ENCODE measurements around the gene ELK1. TPM values are rescaled to one million over a fixed set of nuclear protein-coding genes. Genes with fewer than 3 reads are reported as not detected.

Gene ELK1
- total and polyA plus RNA-seq, 2 of the 8 experiments (the other 6 are each of a cell fraction or from before 2014, with no cell fraction given) = 31.9 to 42.2 TPM

GRCh38 chrX:47619486-47620302, 30.7 kb downstream of the ELK1 start, which contains the start of gene SYN1:
Gene SYN1 (minus strand): TSS chrX:47619857. CDS start chrX:47619728, 129 bp downstream.
- 0% methylated on average over 1 of the region's 88 CpGs; no CpG with 5 or more reads in 1 of the 2 experiments for WGBS, 2 experiments (ENCODE audit: extremely low coverage in 1 of 2, insufficient coverage in 1 of 2, insufficient read length in 1 of 2, insufficient replicate concordance in 2 of 2, low coverage in 1 of 2, low lambda C conversion rate in 2 of 2, missing lambda C conversion rate in 1 of 2)
- no peaks in the 10 kb centered on the region for H3K79me1 ChIP-seq (ENCODE audit: low read depth, low read length)
- H4K8ac ChIP-seq (ENCODE audit: extremely low read depth, insufficient read depth, low read length) = no peak within 1 kb of the TSS
- H3K79me2 ChIP-seq (ENCODE audit: control insufficient read depth in 1 of 2, insufficient read depth in 2 of 2, low read length in 2 of 2) = no peaks in the 10 kb centered on the region
- H3K4ac ChIP-seq (replicated peaks; ENCODE audit: insufficient read length, low read depth, low read length) = no peak within 1 kb of the TSS
- no peak within 1 kb of the TSS for H3K18ac ChIP-seq (ENCODE audit: extremely low read depth, low read length)
- no peak for FAIRE-seq
- H3K14ac ChIP-seq (ENCODE audit: insufficient read length) = no peak within 1 kb of the TSS
- no peak within 1 kb of the TSS for H2AK5ac ChIP-seq (ENCODE audit: low read depth, low read length)
- H3K27ac ChIP-seq (ENCODE audit: low read depth, low read length) = no peak within 1 kb of the TSS; the same call in 1 of the 2 replicates
- H2AFZ ChIP-seq (ENCODE audit: low read length) = no peak within 1 kb of the TSS
- no peaks in the 10 kb centered on the region for H3K27me3 ChIP-seq (replicated peaks in 1 of 4; ENCODE audit: control insufficient read depth in 3 of 4, extremely low read depth in 1 of 4, insufficient read depth in 3 of 4, low read length in 3 of 4)
- H2BK20ac ChIP-seq (ENCODE audit: low read length) = peak within 1 kb of the TSS; percentile 61; the same call in 1 of the 2 replicates
- H4K5ac ChIP-seq (ENCODE audit: insufficient read length, low read depth, low read length) = no peak within 1 kb of the TSS
- no peak within 1 kb of the TSS for H2BK5ac ChIP-seq (ENCODE audit: low read depth, low read length)
- H2BK12ac ChIP-seq (ENCODE audit: low read depth, low read length) = peak within 1 kb of the TSS; percentile 27; the same call in 1 of the 2 replicates
- no peaks in the 10 kb centered on the region for H3K9me3 ChIP-seq (ENCODE audit: insufficient read depth in 2 of 2, low read depth in 1 of 2, low read length in 1 of 2)
- peak within 1 kb of the TSS; percentile 81 for H2BK15ac ChIP-seq (ENCODE audit: low read length)
- CTCF ChIA-PET (ENCODE audit: partially characterized antibody) = no interaction called here
- H3K4me2 ChIP-seq (ENCODE audit: insufficient read depth in 1 of 2, low read depth in 2 of 2, low read length in 2 of 2) = peak within 1 kb of the TSS; percentile 51 to 70
- H3K56ac ChIP-seq (replicated peaks; ENCODE audit: insufficient read length, low read depth, low read length) = no peak within 1 kb of the TSS
- peak; percentile 47 to 87 for DNase-seq (ENCODE audit: low read depth in 1 of 2, low spot score in 2 of 2)
- no peaks in the 10 kb centered on the region for H3K36me3 ChIP-seq (ENCODE audit: control insufficient read depth in 2 of 4, insufficient read depth in 4 of 4, low read length in 3 of 4)
- H3K23me2 ChIP-seq (ENCODE audit: low read depth, low read length) = no peaks in the 10 kb centered on the region; the same call in 1 of the 2 replicates
- H4K91ac ChIP-seq (replicated peaks; ENCODE audit: insufficient read length, low read length) = no peak within 1 kb of the TSS
- H4K20me1 ChIP-seq (replicated peaks in 1 of 2; ENCODE audit: control insufficient read depth in 1 of 2, insufficient read depth in 2 of 2, low read length in 2 of 2) = peaks cover 0 to 1% of the 10 kb centered on the region in 2 experiments
- H3K4me1 ChIP-seq (replicated peaks in 1 of 4; ENCODE audit: control insufficient read depth in 3 of 4, insufficient read depth in 4 of 4, low read length in 3 of 4) = peaks cover 3 to 7% (median 5%) of the 10 kb centered on the region in 4 experiments
- peak within 1 kb of the TSS; percentile 23 to 60 (median 34) for H3K4me3 ChIP-seq (ENCODE audit: extremely low read depth in 1 of 4, insufficient read depth in 2 of 4, low read depth in 3 of 4, low read length in 4 of 4)
- no peak within 1 kb of the TSS for H3K9ac ChIP-seq (replicated peaks in 1 of 4; ENCODE audit: extremely low read depth in 1 of 4, low read depth in 3 of 4, low read length in 3 of 4)
- H2BK120ac ChIP-seq (replicated peaks; ENCODE audit: low read depth, low read length) = no peak within 1 kb of the TSS
- POLR2A ChIA-PET (ENCODE audit: partially characterized antibody) = interaction anchor here (1.3 to 2.7 kb wide), 3 partner anchors 29 to 45 kb away, joined by 3 to 11 read pairs (median 3); no protein-coding TSS in a partner anchor
- H3K23ac ChIP-seq (ENCODE audit: insufficient read length) = no peak within 1 kb of the TSS
- TF ChIP-seq E2F6 (IDR thresholded peaks at IDR 0.05) = no peak
- TF ChIP-seq TBP (IDR thresholded peaks at IDR 0.05; ENCODE audit: low read depth, low read length) = peak; percentile 68
- TF ChIP-seq POLR2A (IDR thresholded peaks at IDR 0.05; ENCODE audit: control extremely low read depth in 1 of 2, low read depth in 2 of 2, low read length in 2 of 2) = peak in 1 of 2 experiments; percentile 48; a peak in 1 of 3 replicates
- no peak for TF ChIP-seq SIRT6 (IDR thresholded peaks at IDR 0.05; ENCODE audit: low read length)
- TF ChIP-seq MAX (IDR thresholded peaks at IDR 0.05) = peak; percentile 70
- TF ChIP-seq FOSL1 (IDR thresholded peaks at IDR 0.05; ENCODE audit: insufficient read depth, low read depth, low read length) = no peak
- peak; percentile 79 for TF ChIP-seq POLR2AphosphoS5 (IDR thresholded peaks at IDR 0.05; ENCODE audit: low read depth, low read length)
- peak; percentile 90 for TF ChIP-seq CHD1 (IDR thresholded peaks at IDR 0.05; ENCODE audit: low read depth, low read length)
- peak; percentile 48; the same call in 1 of the 2 replicates for TF ChIP-seq NRF1 (IDR thresholded peaks at IDR 0.05; ENCODE audit: low read depth, low read length)
- TF ChIP-seq PHF8 (conservative IDR thresholded peaks at IDR 0.05; ENCODE audit: low read depth, low read length) = no peak; the same call in 1 of the 2 replicates
- peak; percentile 50 to 92; a peak in 2 of 4 replicates for TF ChIP-seq SIN3A (conservative IDR thresholded peaks at IDR 0.05 in 1 of 2, IDR thresholded peaks at IDR 0.05 in 1 of 2; ENCODE audit: low read depth in 1 of 2, low read length in 2 of 2)

Measured in H1 (cell line).